ENCODE data around the gene COQ8B. TPM values are rescaled to one million over a fixed set of nuclear protein-coding genes. Genes with fewer than 3 reads are reported as not detected.
A peak's percentile ranks its signal among the peaks of the same experiment; 100 is the strongest.
"Not testable (repeated sequence)": the region's sequence is repeated elsewhere in the genome, so short reads cannot be mapped to it uniquely, and the experiment has no call there.

The COQ8B gene
- total RNA-seq, 1 donor from 2014 or later: 28.2 TPM

DNA sequence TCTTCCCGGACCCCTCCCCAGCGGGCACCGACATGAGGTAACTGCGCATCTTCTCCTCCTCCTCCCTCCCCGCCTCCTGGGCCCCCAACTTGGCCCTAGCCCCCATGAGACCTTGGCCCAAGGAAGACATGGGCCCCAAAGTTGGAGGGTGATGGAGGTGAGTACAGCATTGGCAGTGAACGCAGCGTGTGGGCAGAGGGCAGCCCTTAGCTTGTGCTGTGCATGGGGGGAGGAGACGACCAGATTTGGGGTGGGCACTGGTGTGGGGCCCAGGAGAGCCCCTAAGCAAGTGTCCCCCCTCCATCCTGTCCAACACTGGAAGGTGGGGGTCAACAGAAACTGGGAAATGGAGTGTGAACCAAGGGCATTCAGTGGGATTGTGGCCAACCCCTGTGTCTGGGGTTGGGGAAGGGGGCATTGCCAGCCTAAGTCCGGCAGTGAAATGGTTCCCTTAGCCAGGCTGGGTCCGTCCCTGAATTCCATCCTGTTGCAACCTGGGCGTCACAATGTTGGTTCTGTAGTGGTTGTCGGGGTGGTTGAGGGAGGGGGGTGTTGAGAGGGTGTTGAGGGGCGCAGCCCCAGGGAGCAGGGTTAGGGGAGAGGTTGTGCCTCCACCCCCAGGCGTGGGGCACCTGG is 49.8 kb downstream of the COQ8B start:
- no peak for DNase-seq

DNA sequence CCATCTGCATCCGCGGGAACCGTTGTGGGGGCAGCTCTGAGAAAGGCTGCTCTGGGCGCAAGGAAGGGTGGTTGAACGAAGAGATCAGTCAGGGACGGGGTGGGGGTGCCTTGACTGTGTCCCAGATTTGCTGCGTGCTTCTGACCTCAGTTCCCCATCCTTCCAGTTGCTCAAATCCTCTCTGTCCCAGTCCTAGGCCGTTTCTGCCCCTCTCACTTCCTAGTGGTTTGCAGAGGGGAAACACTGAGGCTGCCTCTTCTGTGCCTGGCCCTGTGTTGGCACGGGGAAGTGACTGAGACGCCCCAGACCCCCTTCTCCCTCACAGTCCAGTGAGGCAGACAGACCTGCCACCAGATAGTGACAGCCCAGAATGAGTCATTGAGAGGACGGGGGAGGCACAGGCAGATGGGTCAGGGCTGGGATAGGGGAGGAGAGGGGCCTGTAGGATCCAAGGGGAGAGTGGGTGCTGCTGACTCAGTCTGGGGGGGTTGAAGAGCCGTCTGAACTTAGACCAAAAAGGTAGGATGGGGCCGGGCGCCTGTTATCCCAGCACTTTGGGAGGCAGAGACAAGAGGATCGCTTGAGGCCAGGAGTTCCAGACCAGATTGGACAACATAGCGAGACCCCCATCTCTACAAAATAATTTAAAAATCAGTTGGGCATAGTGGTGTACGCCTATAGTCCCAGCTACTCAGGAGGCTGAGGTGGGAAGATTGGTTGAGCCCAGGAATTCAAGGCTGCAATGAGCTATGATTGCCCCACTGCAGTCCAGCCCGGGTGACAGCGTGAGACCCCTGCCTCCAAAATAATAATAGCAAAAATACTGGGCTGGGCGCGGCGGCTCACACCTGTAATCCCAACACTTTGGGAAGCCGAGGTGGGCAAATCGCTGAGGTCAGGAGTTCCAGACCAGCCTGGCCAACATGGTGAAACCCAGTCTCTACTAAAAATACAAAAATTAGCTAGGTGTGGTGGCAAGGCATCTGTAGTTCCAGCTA is 52.7 kb downstream of the COQ8B start:
- no peak for DNase-seq

DNA sequence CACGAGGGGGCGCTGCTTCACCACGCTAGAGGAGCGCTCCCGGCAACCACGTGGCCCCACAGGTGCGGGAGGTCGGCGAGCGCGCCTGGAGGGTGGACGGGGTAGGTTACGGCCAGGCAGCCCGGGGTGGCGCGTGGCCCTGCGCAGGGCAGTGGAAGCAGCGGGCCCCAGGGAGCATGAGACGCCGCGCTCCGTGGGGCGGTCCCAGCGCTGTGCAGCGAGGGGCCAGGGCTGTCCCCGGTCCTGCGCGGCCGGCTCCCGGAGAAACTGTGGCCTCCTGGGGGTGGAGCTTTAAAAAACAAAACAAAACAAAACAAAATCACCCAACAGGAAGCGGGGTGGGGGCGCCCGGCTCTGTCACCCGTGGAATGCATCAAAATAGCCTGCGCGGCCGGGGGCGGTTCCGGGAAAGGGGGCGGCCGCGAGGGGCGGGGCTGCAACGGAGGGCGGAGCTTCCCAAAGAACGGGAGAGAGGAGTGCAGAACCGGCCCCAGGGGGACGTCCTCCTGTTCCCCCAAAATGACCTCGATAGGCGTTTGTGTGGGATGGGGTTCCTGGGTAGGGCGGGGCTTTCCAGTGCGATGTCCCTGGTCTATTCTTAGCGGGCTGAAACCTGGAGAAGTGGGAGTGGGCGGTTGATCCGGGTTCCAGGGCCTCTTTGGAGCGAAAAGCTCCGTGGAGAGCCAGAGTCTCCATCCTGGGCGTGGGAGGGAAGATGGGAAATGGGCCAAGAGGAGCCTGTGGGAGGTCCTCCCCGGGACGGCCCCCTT is 53.6 kb downstream of the COQ8B start:
- DNase-seq: peak; percentile 82

DNA sequence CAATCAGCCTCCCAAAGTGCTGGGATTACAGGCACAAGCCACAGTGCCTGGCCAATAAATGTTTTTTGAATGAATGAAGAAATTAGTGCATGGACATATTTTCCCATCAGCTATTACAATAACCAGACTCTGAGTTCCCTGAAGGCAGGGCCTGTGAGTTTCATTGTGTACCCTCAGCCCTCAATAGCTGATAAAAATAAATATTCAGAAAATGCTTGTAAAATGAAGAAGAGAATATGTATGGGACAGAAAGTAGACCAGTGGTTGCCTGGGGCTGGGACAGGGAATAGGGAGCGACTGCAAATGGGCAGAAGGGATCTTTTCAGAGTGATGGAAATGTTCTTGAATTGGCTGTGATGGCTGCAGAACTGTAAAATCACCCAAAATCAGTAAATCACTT is 55.1 kb downstream of the COQ8B start:
- DNase-seq: no peak

DNA sequence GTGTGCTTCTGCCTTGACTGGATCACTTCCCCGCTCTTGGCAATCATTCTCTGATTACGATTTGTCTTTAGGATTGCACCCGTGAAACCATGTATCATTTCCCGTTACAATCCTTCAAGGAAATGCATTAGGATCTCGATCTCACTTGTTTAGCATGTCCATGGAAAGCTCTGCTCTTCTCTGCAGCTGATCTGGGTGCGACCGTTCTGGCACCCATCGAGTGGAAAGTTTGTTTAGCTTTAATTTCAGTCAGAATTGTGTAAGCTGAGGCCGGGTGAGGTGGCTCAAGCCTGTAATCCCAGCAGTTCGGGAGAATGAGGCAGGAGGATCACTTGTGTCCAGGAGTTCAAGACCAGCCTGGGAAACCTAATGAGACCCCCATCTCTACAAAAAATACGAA is 57.1 kb downstream of the COQ8B start:
- no peak for DNase-seq

DNA sequence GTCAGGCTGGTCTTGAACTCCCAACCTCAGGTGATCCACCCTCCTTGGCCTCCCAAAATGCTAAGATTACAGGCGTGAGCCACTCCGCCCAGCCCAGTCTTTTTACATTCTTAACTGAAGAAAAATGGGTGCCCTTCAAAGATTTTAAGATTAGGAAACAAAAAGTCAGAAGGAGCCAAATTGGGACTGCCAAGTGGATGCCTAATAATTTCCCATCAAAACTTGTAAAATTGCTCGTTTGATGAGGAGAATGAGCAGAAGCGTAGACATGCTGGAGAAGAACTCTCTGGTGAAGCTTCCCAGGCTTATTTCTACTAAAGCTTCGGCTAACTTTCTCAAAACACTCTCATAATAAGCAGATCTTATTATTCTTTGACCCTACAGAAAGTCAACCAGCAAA is 57.6 kb downstream of the COQ8B start:
- no peak for DNase-seq

DNA sequence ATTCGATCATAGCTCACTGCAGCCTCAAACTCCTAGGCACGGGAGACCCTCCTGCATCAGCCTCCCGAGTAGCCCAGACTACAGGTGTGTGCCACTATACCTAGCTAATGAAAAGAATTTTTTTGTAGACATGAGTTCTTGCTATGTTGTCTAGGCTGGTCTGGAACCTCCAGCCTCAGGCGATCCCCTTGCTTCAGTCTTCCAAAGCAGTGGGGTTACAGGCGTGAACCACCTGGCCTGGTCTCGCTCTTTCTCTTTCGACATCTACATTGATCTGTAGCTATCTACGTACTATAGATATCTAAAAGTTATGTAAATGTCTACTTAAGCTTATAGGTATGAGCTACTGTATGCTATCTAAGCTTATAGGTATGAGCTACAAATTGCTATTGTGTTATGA is 58.7 kb downstream of the COQ8B start:
- DNase-seq: no peak

DNA sequence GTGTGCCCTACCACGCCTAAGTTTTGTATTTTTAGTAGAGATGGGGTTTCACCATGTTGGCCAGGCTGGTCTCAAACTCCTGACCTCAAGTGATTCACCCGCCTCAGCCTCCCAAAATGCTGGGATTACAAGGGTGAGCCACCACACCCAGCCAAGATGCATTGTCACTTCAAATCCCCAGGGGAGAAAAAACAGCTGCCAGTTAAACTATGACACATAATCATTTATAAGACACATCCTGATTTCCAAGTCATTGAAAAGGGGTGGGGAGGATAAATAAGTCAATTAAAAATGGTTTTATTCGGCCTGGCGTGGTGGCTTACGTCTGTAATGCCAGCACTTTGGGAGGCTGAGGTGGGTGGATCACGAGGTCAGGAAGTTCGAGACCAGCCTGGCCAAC is 61.0 kb downstream of the COQ8B start:
- not testable (repeated sequence) for DNase-seq

DNA sequence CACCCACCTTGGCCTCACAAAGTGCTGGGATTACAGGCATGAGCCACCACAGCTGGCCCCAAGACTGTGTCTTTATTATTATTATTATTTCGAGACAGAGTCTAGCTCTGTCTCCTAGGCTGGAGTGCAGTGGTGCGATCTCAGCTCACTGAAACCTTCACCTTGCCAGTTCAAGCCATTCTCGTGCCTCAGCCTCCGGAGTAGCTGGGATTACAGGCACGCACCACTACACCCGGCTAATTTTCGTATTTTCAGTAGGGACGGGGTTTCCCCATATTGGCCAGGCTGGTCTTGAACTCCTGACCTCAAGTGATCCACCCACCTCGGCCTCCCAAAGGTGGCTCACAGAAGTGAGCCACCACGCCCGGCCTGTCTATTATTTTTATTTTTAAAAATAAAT is 64.4 kb downstream of the COQ8B start:
- DNase-seq: not testable (repeated sequence)

DNA sequence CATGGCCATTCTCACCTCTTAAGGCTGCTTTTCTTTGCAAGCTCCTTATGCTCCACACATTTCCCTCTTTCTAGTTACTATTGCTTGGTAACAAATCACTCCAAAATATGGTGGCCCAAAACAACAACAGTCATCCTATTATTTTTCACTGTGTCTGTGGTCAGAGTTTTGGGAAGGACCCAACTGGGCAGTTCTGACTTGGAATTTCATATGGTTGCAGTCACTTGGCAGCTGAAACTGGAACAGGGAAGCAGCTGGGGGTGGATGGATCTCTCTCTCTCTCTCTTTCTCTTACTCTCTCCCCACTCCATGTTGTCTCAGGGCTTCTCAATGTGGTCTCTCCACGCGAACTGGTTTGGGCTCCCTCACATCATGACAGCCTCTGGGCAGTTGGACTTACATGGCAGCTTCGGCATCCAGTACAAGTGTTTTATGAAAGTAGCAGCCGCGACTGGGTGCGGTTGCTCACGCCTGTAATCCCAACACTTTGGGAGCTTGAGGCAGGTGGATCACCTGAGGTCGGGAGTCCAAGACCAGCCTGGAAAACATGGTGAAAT is 65.9 kb downstream of the COQ8B start:
- DNase-seq: no peak

DNA sequence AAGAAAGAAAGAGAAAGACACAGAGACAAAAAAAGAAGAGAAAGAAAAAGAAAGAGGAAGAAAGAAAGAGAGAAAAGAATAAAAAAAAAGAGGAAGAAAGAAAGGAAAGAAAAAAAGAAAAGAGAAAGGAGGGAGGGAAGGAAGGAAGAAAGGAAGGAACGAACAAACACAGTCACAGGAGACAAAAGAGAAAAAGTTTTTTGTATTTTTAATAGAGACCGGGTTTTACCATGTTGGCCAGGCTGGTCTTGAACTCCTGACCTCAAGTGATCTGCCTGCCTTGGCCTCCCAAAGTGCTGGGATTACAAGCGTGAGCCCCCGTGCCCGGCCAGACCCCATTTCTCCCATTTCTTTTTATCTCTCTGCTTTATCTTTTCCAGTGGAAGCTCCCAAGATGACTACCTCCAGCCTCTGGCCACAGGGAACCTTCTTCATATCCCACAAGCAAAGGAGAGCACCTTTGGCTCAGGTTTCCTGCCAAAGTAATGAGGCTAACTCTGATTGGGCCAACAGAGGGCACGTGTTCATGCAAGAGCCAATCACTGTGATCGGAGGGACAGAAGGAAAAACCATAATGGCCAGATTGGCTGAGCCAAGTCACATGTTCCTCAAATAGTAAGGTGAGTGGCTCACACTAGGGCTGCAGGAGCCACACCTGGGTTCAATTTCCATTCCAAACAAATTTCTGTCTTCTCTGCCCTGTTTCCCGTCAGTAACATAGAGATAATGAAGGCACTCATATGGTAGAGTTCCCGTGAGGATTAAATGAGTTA is 66.6 kb downstream of the COQ8B start:
- DNase-seq: not testable (repeated sequence)

DNA sequence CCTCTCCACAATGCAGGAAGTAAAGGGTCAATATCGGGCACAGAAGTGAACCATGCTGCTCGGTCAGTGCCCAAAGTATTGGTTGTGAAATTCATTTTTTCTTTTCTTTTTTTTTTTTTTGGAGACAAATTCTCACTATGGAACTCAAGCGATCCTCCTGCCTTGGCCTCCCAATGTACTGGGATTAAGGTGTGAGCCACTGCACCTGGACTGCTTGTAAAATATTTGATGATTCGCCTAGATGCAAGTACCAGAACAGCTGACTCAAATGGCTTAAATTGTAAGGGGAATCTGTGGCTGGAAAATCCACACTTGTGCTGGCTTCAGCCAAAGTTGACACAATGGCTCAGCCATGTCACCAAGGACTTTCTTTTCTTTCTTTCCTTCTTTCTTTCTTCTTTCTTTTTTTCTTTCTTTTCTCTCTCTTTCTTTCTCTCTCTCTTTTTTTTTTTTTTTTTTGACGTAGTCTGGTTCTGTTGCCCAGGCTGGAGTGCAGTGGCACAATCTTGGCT is 69.9 kb downstream of the COQ8B start:
- no peak for DNase-seq

DNA sequence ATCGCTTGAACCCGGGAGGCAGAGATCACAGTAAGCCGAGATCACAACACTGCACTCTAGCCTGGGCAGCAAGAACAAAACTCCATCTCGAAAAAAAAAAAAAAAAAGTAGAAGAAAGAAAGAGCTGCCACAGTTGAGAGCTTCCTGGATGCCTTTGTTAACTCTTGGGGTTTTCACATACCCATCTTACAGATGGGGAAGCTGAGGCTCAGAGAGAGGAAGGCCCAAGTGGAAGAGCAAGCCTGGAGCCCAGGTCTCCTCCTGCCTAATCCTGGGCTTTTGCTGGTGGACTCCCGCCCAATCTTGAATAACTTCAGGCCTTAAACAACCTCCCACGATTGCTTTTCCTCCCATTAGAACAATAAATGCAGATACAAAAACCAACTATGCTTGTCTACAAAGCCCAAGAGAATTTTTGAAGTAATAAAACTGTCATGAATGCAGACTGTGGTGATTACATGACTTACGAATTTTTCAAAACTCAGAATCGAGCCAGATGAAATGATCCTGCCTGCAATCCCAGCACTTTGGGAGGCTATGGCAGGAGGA is 73.9 kb downstream of the COQ8B start:
- no peak for DNase-seq

DNA sequence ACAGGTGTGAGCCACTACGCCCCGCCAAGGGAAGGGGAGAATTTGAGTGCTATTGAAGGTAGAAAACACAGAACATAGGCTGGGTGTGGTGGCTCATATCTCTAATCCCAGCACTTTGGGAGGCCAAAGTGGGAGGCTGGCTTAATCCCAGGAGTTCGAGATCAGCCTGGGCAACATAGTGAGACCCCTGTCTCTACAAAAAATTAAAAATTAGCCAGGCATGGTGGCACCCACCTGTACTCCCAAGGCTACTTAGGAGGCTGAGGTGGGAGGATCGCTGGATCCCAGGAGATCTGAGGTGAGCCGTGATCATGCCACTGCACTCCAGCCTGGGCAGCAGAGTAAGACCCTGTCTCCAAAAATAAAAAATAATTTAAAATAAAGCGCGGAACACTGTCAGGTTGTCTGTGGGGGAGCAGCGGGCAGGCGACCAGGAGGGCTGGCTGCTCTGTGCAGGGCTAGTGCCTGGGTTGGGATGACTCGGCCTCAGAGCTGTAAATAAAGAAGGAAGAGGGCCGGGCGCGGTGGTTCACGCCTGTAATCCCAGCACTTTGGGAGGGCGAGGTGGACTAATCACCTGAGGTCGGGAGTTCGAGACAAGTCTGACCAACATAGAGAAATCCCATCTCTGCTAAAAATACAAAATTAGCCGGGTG is 74.5 kb downstream of the COQ8B start:
- no peak for DNase-seq

Small RNA genes within 50 kb of the gene (small RNA-seq; reads per million reads assigned to genes)
- not detected for gene RNU6-195P

Other genes with a start within 250 kb of the COQ8B start
- 27.5 TPM for gene SPTBN4, start 249.9 kb downstream of the COQ8B start, total RNA-seq
- 4.1 TPM for gene SHKBP1, start 140.0 kb downstream of the COQ8B start, total RNA-seq
- gene LTBP4, start 115.5 kb downstream of the COQ8B start, total RNA-seq: 18.9 TPM
- gene NUMBL, start 26.2 kb downstream of the COQ8B start, total RNA-seq: 18.2 TPM
- 10.0 TPM for gene ITPKC, start 226 bp upstream of the COQ8B start, total RNA-seq
- 0.31 TPM for gene ACTMAP, start 33.6 kb upstream of the COQ8B start, total RNA-seq
- 17.0 TPM for gene SNRPA, start 34.3 kb upstream of the COQ8B start, total RNA-seq
- gene MIA, start 58.6 kb upstream of the COQ8B start, total RNA-seq: not detected
- gene RAB4B, start 61.4 kb upstream of the COQ8B start, total RNA-seq: 8.6 TPM
- gene EGLN2, start 82.3 kb upstream of the COQ8B start, total RNA-seq: 46.9 TPM
- gene CYP2A6, start 133.6 kb upstream of the COQ8B start, total RNA-seq: not detected
- gene CYP2A7, start 165.3 kb upstream of the COQ8B start, total RNA-seq: 0.78 TPM